HG03135 (cell line): ENCODE results near the gene SATB1.

ENCODE experiments used
- ATAC-seq: cut with Tn5 transposase; IDR thresholded peaks from one replicate; pipeline ENCODE4 v1.9.1; 2021; ENCODE audit warnings: mild to moderate bottlenecking, moderate library complexity; ENCODE audit not compliant: unreplicated experiment

The SATB1 gene

DNA sequence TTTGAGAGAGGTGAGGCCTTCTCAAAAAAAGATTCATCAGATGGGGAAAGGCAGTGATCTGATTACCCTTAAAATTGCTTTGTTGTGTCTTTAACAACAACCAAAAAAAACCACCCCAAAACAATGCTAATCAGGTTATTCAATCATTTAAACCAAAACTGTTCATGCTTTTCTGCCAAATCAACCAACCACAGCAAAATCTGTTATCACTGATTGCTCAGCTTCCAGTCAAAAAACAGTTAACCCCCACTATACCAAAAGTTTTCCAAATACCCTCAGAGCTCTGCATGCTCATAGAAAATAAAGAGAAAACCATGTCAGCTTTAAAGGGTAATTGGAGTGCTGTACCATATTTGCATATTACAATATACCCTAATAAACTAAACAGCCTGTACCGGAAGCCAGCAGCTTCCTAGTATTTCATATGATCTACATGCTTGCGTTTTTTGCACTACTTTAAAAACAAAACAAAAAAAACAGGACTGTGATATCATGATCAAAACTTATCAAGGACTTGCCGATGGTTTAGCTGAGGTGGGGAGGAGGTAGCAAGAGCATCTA is 22.8 kb downstream of the SATB1 start:
- no peak for ATAC-seq

DNA sequence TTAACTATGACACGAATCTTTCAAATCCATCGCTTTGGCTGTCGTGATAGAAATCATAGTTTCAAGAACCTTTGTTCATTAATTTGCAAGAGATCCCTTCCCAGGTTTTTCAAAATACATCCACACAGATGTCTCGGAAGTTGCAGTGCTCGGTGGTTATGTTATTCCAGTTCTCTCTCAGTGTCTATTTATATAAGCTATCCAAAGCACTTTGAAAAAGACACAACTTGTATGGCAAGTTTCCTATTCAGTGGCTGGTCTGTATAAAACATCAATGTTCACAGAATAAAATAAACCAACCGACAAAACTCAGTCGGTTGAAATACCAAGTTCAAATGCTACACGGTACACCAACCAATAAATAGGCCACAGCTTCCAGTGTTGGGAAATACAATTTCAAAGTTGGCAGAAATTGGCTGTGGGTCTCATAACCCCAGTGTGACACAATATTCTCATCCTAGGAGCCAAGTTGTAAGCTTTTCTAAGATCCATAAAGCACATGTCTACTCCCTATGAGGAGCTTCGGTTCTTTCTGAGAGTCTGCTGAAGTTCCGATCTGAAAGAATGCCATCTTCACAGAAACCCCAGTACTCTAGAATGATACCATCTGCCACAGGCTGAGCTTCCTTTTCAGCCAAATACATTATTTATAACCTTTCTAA is 23.7 kb downstream of the SATB1 start:
- no peak for ATAC-seq

- no peak for ATAC-seq
Measured at GRCh38 chr3:18398448-18398847, 26.7 kb downstream of the SATB1 start.

DNA sequence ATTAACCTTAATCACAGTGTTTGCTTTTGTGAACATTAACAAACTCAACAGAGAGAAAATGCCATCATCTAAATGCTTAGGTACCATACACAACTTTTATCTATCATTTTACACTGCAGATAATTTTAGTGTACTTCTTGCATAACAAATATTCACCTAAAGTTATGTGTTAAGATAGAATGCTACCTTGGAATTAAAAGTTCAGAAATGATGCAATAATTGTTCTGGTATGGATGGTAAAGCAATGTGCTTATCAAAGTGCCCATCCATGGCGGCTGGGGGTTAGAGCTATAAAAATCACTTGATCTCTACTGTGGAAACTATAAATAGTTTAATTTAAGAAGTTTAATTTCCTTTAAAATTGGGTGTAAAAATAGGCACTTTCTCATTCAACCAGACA is 28.7 kb downstream of the SATB1 start:
- ATAC-seq = no peak

DNA sequence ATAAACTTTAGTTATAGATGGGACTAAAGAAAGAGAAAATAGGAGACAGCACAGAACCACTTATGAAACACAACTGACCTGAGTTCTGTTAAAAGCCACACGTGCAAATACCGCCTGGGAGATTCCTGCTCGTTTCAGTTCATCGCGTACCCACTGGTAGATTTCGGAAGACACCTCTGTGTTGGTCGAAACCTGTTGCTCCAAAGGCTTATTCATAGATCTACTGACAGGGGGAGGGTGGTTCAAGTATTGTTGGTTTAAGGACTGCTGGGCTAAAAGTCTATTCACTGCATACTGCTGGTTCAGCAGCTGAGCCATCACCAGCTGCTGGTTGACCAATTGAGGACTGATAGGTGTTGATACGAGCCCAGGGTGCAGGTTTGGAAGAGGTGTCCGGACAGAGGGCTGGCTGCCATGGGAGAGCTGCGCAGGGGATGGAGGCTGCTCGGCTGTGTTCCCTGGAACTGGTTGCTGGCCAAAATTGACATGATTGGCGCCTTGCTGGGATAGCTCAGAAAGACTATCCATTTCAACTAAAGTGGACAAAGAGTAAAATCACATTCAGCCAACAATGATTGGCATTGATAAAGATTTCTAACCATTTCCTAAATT is 30.6 kb downstream of the SATB1 start:
- ATAC-seq = no peak

- ATAC-seq = no peak
Measured at GRCh38 chr3:18393906-18394305, 31.2 kb downstream of the SATB1 start.

- ATAC-seq = no peak
Measured at GRCh38 chr3:18390024-18390660, 35.0 kb downstream of the SATB1 start.

DNA sequence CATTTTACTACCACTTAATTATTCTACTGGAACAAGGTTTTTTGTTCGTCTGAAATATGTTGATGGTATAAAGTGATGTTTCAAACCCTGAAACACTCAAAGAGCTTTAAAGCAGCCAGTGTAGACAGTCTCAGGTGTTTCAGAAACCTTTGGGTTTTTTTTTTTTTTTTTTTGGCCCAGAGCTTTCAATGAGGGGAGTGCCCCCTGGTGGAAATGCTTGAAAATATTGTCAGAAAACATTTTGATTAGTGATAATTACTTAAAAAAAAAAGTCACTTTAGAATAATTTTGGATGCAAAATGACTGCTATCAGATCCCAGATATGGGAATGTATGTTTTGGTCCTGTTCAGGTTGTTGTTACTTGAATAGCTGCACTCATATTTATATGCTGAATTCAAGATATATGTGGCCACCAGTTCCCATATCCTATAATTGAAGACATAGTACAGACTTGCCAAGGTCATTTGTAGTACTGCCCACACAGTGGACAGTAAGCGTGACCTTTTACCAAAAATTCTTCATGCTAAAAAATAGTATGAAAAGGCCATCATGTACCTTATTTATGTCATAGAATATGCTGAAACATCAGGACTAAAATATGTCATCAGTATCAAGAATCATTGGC is 35.9 kb downstream of the SATB1 start:
- no peak for ATAC-seq

DNA sequence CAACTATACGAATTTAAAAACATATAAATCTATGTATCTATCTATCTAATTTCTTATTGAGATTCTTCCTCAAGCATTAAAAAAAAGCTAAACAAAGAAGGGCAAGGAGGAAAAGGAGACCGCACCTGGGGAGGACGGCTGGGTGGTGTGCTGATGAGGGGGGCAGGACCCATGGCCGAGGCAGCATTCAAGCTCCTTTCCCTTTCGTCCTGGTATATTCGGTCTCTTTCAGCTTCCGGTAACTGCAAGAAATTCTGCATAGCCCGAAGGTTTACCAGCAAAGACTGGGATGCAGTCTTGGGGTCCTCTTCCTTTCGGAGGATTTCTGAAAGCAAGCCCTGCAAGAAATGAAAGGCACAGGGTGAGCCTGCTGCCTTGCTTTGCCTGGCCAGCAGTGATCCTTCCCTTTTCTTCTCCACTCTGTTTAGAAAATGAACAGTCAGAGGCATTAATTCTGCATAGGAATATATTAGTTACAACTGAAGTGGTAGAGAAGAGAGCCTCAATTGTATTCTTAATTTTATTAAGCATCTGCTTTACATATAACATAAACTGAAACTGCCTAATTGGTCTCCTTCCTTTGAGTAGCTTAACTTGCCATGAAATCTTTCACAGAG is 38.8 kb downstream of the SATB1 start:
- ATAC-seq = no peak

GRCh38 chr3:18385706-18386105 is 39.4 kb downstream of the SATB1 start:
- no peak for ATAC-seq

- ATAC-seq = no peak
Measured at GRCh38 chr3:18382760-18383369, 42.3 kb downstream of the SATB1 start.

GRCh38 chr3:18379647-18380046 is 45.5 kb downstream of the SATB1 start:
- no peak for ATAC-seq

DNA sequence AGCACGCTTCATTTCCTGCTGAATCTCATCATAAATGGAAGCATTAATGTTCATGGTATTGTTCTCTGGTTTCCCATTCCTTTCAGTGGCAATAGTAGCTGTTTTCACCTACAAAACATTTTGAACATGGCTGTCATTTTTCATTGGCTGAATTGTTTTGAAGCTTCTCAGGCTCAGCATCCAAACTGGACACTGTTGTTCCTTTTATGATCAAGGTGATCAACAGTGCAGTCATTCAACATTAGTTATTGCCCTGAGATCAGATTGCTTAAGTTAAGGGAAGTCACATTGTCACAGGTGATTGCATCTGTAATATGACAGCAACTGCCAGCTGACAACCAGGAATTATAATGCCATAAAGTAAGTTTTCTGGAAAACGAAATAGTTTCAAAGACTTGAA is 46.9 kb downstream of the SATB1 start:
- ATAC-seq = no peak

- no peak for ATAC-seq
Measured at GRCh38 chr3:18376682-18377081, 48.5 kb downstream of the SATB1 start.

DNA sequence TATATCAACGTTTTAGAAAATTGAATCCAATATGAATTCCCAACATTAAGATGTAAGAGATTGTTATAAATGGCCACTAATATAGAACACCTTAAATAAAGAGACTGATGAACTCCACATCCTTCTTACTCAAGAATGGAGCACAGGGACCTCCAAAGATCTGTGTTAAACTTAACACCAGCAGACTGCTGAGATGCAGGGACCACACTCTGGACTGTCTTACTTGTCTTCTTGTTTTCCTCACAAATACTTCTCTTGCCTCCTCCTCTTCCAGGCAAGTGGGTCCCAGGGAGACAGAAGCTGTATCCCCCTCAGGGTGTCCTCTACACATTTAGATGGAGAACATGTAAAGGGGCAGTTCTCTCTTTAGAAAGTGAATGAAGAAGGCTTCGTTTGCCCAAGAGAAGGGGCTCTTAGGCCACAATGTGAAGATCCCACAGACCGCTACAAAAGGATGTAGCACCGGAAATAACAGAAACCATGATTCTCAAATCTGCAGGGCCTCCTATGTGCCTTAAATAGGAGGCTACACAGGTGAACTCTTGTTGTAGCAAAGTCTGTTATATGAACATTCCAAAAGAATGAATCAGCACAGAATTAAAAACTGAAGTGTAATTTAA is 52.2 kb downstream of the SATB1 start:
- no peak for ATAC-seq

DNA sequence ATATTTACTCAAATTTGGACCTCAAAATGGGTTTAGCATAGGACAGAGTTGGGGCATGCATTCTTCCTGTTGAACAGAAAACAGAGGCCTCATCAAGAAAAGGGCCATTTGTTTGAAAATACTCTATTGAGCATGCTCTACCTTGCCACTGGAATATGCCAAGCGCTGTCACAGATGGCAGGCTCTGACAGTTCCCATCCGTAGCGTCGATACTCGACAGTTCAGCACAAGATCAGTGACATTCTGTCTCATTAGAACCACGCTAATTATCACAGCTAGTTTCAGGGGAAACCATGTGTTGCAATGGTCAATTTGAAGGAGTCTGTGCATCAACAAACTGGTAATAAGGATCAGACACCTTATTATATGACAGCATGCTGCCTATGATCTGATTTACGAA is 54.5 kb downstream of the SATB1 start:
- ATAC-seq = no peak

- ATAC-seq = no peak
Measured at GRCh38 chr3:18369551-18370185, 55.5 kb downstream of the SATB1 start.

DNA sequence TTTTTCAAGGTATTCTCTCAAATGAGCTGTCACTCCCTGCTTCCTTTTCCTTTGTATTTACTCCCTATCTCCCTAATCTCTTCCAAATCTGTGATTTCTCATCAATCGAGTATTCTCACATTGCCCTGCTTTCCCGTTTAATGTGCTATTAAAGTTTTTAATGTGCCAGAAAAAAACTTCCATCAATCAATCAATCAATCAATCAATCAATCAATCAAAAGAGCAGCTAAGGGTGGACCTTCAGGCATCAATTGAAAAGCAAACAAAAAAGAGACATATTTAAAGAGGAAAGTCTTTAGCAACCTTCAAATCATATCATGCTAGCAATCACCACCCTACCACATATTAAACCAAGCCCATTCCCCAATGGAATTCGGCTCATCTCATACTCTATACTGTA is 58.9 kb downstream of the SATB1 start:
- ATAC-seq = no peak

DNA sequence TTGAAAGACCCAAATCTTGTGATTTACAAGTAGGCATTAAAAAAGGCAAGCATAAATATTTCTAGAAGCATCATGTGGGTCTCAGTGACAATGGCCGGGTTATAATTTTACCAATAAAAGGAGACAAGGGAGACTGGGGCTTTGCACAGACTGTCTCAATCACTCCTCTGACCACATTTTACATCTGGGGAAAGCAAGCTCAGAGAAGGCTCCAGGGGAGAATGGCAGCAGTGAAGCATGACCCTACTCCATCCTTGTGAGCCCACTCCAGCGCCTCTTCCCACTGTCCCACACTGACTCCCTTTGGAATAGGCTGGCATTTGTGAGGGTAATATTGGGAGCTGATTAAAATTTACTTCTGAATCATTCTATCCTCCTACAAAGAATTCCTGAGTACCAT is 61.8 kb downstream of the SATB1 start:
- no peak for ATAC-seq

DNA sequence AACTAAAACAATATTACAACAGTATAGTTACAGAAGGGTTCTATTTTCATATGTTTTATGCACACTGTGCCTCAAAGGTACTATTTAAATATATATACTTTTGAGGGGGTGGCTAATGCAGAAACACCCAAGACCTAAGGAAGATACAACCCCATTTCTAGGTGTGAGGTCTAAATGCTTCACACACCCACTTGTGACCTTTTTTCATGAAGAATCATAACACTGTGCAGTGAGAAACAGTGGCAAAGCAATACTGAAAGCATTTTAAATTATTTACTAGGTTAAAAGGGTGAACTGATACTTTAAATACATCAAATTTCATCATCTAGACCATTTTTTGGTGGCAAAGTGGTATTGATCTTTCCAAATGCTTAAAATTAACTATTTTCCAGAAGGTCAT is 67.4 kb downstream of the SATB1 start:
- no peak for ATAC-seq
